Erythroblast (primary cell): ENCODE measurements around the gene DYNAP.

Source experiments
- GATA1 ChIP-seq: IDR thresholded peaks from 2 replicates; pipeline ENCODE4 v1.6.1; 2011; ENCODE audit warnings: low read depth, mild to moderate bottlenecking, control low read depth, low read length, moderate library complexity
- POLR2A ChIP-seq: IDR thresholded peaks from 2 replicates; pipeline ENCODE4 v1.6.1; 2011; ENCODE audit warnings: mild to moderate bottlenecking, low read length

DNA sequence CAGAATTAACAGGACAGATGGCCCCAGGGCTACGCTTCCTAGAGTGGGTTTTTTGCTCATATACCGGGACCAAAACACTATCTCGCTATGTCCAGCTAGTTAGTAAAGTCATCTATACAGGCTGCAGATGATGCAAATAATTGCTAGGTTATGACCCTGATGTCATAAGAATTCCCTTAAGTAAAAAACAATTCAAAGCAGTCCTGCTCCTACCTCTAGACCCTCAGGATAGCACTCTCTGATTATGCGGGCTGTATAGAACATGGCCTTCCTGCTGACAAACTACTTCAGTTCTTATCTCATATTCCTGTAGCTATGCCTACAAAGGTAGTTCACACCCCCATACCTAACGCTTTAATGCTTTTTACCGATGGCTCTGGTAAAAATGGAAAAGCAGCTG lies 13.2 kb downstream of the DYNAP start:
- TF ChIP-seq POLR2A (no peak), GATA1 (no peak)
